KMS-11 (cell line): ENCODE data around the gene CNTNAP5.

ENCODE experiments used
- H2AFZ ChIP-seq: fragments of 200-600 bp; sonication (generic); 2 replicates; pipeline ENCODE4 v1.6.1; 2016; ENCODE audit warnings: antibody characterized with exemption, mixed run types, low read depth
- H3K27ac ChIP-seq: fragments of 200-600 bp; sonication (generic); 2 replicates; pipeline ENCODE4 v1.6.1; 2016; ENCODE audit warnings: mild to moderate bottlenecking, mixed run types
- H3K27me3 ChIP-seq: fragments of 200-600 bp; sonication (generic); 2 replicates; pipeline ENCODE4 v1.6.1; 2017; ENCODE audit warnings: mild to moderate bottlenecking, low read depth, mixed run types, moderate library complexity; ENCODE audit not compliant: insufficient read depth
- H3K36me3 ChIP-seq: fragments of 200-600 bp; sonication (generic); 2 replicates; pipeline ENCODE4 v1.6.1; 2017; ENCODE audit warnings: mild to moderate bottlenecking, mixed run types; ENCODE audit not compliant: insufficient read depth
- H3K4me1 ChIP-seq: fragments of 200-600 bp; sonication (generic); 2 replicates; pipeline ENCODE4 v1.6.1; 2016; ENCODE audit warnings: mild to moderate bottlenecking, low read depth, mixed run types; ENCODE audit not compliant: poor library complexity, severe bottlenecking
- H3K4me2 ChIP-seq: fragments of 200-600 bp; sonication (generic); 2 replicates; pipeline ENCODE4 v1.7.0; 2016; ENCODE audit warnings: mild to moderate bottlenecking, mixed run types
- H3K4me3 ChIP-seq: fragments of 200-600 bp; sonication (generic); IDR thresholded peaks from 2 replicates; pipeline ENCODE4 v1.6.1; 2017; ENCODE audit warnings: low read depth, low read length, mixed read lengths; ENCODE audit not compliant: insufficient read depth
- H3K79me2 ChIP-seq: fragments of 200-600 bp; sonication (generic); 2 replicates; pipeline ENCODE4 v1.6.1; 2016; ENCODE audit warnings: low read depth, mixed run types; ENCODE audit not compliant: insufficient read depth
- H3K9ac ChIP-seq: fragments of 200-600 bp; sonication (generic); 2 replicates; pipeline ENCODE4 v1.6.1; 2016; ENCODE audit warnings: mild to moderate bottlenecking, mixed run types
- H4K20me1 ChIP-seq: fragments of 200-600 bp; sonication (generic); 2 replicates; pipeline ENCODE4 v1.6.1; 2016; ENCODE audit warnings: mild to moderate bottlenecking, mixed run types; ENCODE audit not compliant: insufficient read depth
- CTCF ChIP-seq: fragments of 200-600 bp; sonication (generic); conservative IDR thresholded peaks from 2 replicates; pipeline ENCODE4 v1.6.1; 2017; ENCODE audit warnings: low read depth, mild to moderate bottlenecking, antibody characterized with exemption, low read length, moderate library complexity, mixed read lengths

Gene CNTNAP5

DNA sequence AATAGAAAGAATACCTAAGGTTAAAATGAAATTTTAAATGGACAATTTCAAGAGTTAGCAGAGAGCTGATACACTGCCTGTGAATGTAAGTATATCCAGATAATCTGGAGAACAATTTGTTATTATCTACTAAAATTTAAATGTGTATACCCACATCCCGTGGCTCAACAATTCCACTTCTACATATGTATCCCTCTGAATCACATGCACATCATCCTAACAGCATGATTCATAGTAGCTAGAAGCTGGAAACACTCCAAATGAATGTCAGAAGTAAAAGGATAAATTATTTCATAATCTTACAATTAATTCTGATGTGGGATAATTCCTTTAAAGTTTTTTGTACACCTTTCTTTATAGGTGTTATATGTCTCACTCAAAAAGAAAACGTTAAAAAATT is 87.9 kb downstream of the CNTNAP5 start:
- Histone ChIP-seq H3K4me2 (no peak overlapping the region), H2AFZ (no peak overlapping the region), H3K79me2 (no peaks in the 10 kb centered on the region), H3K36me3 (no peaks in the 10 kb centered on the region), H4K20me1 (no peaks in the 10 kb centered on the region), H3K9ac (no peak overlapping the region), H3K27ac (no peak overlapping the region), H3K27me3 (no peaks in the 10 kb centered on the region), H3K4me1 (no peaks in the 10 kb centered on the region), H3K4me3 (no peak overlapping the region)
- no peak for TF ChIP-seq CTCF

GRCh38 chr2:124120246-124120645 is 95.2 kb downstream of the CNTNAP5 start:
- no peak overlapping the region for H3K4me3 ChIP-seq
- TF ChIP-seq CTCF: no peak
- no peak overlapping the region for H3K27ac ChIP-seq
- H3K79me2 ChIP-seq: no peaks in the 10 kb centered on the region
- H2AFZ ChIP-seq: no peak overlapping the region
- no peaks in the 10 kb centered on the region for H3K36me3 ChIP-seq
- H3K4me1 ChIP-seq: no peaks in the 10 kb centered on the region
- no peak overlapping the region for H3K9ac ChIP-seq
- H4K20me1 ChIP-seq: no peaks in the 10 kb centered on the region
- H3K27me3 ChIP-seq: no peaks in the 10 kb centered on the region
- no peak overlapping the region for H3K4me2 ChIP-seq

DNA sequence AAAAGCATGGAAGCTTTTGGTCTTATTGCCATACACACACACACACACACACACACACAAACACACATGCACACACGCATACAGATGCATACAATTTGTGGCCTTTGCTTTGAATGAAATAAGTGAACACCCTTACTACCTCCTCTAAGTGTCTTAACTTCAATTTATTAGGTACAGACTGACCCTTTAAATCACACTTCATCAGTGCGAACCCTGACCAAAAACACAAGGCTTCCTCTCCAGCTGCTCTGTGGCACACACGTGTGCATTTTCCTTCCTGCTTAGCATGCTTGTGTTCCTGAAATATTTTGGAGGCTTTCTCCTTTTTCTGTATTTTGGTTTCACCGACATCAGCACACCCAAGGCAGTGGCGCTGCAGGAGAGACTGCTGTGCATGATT is 96.0 kb downstream of the CNTNAP5 start:
- H3K4me3 ChIP-seq: no peak overlapping the region
- no peak for TF ChIP-seq CTCF
- H3K4me1 ChIP-seq: no peaks in the 10 kb centered on the region
- H3K27ac ChIP-seq: no peak overlapping the region
- no peaks in the 10 kb centered on the region for H3K36me3 ChIP-seq
- no peak overlapping the region for H3K4me2 ChIP-seq
- H3K9ac ChIP-seq: no peak overlapping the region
- no peaks in the 10 kb centered on the region for H3K27me3 ChIP-seq
- H2AFZ ChIP-seq: no peak overlapping the region
- H4K20me1 ChIP-seq: no peaks in the 10 kb centered on the region
- H3K79me2 ChIP-seq: no peaks in the 10 kb centered on the region

GRCh38 chr2:124121760-124122275 is 96.7 kb downstream of the CNTNAP5 start:
- Histone ChIP-seq H3K79me2 (no peaks in the 10 kb centered on the region), H3K9ac (no peak overlapping the region), H4K20me1 (no peaks in the 10 kb centered on the region), H3K27ac (no peak overlapping the region), H3K4me1 (no peaks in the 10 kb centered on the region), H2AFZ (no peak overlapping the region), H3K4me2 (no peak overlapping the region), H3K36me3 (no peaks in the 10 kb centered on the region), H3K27me3 (no peaks in the 10 kb centered on the region), H3K4me3 (no peak overlapping the region)
- TF ChIP-seq CTCF: no peak
